ENCODE measurements around the gene PEMT.
"Not testable (repeated sequence)": the region's sequence is repeated elsewhere in the genome, so short reads cannot be mapped to it uniquely, and the experiment has no call there.

The PEMT gene

DNA sequence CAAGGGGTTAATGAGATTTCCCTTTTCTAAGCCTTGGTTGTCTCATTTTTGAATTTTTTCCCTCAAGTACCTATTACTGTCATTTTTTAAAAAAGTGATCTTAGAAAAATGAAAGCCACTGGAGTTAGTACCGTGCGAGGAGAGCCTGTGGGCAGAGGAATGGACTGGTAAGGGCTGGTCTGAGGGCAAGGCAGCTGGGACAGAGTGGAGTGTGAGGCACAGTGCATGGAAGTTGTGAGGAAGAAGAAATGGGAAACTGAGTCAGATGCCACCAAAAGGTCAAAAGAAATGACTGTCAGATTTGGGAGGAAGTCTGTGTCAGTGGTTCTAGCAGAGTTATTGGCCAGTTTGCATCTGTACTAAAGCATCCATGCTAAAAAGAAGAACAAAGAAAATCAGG lies 103.5 kb downstream of the PEMT start:
- no peak for DNase-seq (ENCODE audit: low spot score)

DNA sequence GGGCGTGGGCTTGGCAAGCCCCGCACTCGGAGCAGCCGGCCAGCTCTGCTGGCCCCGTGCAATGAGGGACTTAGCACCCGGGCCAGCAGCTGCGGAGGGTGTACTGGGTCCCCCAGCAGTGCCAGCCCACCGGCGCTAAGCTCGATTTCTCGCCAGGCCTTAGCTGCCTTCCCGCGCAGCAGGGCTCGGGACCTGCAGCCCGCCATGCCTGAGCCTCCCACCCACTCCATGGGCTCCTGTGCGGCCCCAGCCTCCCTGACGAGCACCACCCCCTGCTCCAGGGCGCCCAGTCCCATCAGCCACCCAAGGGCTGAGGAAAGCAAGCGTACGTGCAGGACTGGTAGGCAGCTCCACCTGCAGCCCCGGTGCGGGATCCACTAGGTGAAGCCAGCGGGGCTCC lies 105.1 kb downstream of the PEMT start:
- DNase-seq (ENCODE audit: low spot score): not testable (repeated sequence)

DNA sequence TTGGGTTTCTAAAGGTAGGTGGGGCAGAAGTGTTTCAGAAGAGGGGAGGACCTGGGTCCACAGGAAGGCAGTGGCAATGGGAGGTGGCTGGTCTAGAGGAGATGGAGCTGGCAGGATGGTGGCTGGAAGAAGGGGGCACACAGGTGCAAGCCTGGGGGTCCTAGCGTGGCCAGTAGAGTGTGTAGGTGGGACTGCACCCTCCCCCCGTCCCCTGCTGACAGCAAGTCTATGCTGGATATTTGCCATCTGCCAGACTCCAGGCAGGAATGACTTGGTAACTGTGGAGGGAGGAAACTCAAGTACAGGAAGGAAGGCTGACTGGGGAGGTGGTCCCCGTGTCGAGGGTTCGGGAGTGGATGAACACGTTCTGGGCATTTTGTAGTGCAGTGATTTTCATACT lies 106.1 kb downstream of the PEMT start:
- no peak for DNase-seq (ENCODE audit: low spot score)

DNA sequence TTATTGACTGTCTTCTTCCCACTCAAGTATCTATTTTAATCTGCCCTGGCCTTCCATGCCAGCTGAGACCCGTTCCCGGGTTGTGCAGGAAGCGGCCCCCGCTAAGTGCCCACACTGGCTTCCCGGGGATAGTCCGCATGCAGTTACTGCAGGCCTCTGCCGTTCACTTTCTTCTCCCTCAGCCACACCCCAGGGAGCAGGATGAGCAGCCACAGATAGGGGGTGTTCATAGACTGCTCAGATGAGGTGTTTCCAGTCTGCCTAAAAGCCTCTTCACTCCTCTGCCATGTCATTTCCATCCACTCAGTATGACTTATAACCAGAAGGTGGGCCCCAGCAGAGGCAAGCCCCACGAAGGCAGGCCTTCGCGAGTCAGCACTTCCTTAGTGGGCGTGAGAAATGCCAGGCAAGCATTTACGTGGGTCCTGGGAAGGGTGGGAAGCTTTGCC lies 107.0 kb downstream of the PEMT start:
- DNase-seq (ENCODE audit: low spot score): peak; percentile 32

DNA sequence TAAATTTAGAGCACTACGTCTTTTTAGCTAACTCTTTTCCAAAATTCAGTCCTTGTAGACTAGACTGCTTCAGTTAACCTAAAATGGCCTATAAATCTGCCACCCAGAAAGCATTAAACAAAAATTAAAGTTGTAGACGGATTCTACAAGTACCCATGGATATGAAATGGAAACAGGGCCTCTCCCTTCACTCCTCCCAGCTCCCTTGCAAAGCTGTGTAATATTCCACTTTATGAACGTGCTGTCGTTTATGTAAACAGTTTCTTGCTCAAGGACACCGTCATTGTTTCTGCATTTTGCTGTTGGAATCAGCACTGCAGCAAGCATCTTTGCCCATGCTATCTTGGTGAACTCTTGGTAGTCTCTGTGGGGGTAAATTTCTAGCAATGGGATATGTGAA lies 109.6 kb downstream of the PEMT start:
- no peak for DNase-seq (ENCODE audit: low spot score)

DNA sequence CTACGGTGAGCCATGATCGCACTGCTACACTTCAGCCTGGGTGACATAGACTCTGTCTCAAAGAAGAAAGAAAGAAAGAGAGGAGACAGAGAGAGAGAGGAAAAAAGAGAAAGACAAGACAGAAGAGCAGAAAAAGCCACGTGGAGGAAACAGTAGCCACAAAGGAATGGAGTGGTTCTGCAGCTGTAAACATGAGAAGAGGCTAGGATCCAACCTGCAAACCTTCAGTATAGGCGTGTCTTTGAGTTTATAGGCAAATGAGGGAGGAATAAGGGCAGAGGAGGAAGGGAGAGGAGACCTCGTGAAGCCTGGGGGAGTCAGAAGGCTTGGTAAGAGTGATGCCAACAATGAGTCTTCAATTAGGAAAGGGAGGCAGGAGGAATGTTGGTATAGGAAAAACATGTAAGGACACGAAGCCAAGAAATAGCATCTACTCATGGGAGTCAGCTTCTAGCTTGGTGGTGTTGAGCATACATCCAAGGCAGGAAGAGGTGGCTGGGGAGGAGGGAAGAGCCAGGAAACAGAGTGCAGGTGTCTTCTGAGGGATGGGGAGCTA lies 110.8 kb downstream of the PEMT start:
- DNase-seq (ENCODE audit: low spot score): no peak

DNA sequence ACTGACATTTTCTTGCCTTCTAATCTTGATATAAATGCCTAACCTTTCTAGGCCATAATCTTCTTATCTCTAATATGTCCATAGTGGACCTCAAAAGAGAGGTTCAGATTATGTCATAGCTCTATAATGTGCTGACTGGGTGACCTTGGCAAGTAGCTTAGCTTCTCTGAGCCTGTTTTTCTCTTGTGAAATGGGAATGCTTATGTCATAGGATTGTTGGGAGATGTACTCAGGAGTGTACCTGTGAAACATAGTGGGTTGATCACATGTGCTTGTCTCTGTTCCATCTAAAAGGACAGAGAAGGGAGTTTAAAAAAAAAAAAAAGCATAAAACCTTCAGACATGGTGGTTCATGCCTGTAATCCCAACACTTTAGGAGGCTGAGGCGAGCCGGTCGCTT lies 112.3 kb downstream of the PEMT start:
- DNase-seq (ENCODE audit: low spot score): no peak

DNA sequence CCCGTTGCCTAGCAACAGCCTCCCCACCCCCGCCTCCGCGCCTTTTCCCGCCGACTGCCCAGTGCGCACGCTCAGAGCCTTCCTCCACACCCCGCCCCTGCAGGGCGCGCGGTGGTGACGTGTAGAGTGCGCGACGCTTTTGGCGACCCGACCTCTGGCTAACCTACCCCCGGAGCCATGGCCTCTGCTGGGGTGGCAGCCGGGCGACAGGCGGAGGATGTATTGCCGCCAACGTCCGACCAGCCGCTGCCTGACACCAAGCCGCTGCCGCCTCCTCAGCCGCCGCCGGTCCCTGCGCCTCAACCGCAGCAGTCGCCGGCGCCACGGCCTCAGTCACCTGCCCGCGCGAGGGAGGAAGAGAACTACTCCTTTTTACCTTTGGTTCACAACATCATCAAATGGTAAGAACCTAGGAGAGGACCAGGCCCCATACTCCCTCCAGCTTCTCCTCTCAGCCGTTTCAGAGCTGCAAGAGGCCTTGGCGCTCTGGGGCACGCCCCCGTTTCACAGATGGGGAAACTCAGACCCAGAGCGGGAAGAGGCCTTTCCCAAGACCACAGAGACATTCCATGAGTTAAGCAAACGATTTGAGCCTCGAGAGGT lies 114.5 kb downstream of the PEMT start, which contains the start of gene MED9:
Gene MED9 (plus strand): TSS at position 136 of the 603 bp plus-strand sequence. CDS start 42 bp downstream, at position 178.
- DNase-seq (ENCODE audit: low spot score): peak; percentile 88

DNA sequence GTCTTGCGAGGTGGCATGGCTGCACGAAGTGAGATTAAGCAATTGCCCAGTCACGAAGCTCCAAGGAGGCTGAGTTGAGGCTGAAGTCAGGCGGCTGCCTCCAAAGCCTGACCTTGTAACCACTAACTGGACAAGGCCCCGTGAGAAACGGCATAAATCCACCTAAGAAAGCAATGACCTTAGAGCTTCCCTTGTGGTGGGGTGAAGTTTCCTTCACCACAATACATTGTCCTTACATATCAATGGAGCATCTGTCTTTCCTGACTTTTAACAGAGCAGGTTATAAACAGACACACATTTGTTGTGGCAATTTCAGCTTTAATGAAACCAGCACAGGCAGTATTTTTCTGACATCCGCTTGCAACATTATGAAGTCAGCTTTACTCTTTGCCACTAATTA lies 117.2 kb downstream of the PEMT start:
- no peak for DNase-seq (ENCODE audit: low spot score)

DNA sequence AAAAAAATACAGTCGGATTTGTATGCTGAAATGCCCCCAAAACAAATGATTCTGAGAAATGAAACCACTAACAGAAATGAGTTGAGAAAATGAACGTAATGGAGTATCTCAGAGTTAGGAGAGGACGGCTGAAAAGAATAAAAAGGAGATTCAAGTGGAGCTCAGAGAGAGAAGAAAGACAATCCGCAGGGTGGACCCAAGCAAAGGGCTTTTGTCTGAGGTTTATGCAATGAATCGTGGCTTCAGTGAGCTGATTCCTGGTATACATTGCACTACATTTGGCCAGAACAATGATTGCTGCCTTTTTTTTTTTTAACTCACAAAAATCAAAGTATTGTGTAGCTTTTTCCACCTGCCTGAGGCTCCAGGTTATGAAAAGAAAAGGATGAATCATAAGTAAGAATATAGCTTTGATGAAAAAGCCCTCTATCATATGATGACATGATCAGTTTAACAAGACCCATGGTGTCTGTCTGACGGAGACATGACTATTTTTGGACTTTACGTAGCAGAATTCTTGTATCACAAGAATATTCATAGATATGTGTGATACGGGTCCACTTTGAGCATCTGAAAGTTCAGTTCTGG lies 119.1 kb downstream of the PEMT start:
- DNase-seq (ENCODE audit: low spot score): no peak

DNA sequence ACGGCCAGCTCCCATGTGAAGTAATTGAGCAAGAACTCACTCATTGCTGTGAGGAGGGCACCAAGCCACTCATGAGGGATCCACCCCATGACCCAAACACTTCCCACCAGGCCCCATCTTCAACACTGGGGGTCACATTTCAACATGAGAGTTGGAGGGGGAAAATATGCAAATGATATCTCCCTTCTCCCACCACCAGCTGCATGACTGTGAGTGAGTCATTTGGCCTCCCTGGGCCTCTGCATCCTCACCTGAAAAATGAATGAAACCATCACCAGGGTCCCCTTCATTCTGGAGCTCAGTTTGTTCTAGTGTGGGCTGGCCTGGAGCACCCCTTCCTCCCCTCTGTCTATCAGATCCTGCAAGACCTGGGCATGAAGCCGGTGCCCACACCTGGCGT lies 121.5 kb downstream of the PEMT start:
- no peak for DNase-seq (ENCODE audit: low spot score)

DNA sequence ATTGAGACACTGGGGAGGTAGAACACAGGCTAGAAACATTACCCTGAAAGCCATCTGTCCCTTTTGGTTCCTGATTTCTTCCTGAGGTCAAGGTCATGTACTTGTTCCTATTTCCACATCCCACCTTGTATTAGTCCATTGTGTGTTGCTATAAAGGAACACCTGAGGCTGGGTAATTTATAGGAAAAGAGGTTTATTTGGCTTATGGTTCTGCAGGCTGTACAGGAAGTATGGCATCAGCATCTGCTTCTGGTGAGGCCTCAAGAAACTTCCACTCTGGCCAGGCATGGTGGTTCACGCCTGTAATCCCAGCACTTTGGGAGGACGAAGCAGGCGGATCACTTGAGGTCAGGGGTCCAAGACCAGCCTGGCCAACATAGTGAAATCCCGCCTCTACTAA lies 122.2 kb downstream of the PEMT start:
- no peak for DNase-seq (ENCODE audit: low spot score)

DNA sequence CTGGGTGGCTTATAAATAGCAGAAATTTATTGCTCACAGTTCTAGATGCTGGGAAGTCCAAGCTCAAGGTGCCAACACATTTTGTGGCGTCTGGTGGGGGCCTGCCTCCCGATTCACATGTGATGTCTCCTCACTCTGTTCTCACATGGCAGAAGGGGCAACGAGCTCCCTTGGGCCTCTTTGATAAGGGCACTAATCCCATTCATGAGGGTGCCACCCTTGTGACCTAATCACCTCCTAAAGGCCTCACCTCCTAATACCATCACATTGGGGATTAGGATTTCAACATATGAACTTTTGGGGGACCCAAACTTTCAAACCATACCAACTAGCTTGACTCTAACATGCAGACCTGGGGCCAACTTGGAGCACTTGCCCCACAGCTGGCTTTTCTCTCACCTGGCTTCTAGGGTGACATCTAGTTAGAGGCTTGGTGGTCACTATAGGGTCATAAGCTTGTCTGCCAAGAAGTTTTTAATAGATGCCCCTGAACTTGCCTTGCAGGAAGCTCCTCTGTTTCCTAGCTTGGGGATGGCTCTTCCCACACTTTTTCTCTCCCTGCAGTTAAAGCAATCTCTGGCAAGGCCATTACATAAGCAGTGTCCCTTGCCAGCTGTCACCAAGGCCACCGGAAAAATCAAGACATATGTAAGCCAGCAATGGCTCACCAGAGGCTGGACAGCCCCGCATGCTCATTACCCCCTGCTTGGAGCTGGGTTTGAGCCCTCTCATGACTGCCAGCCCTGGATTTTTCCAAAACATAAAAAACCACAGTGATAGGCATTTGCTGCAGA lies 123.1 kb downstream of the PEMT start:
- DNase-seq (ENCODE audit: low spot score): no peak

DNA sequence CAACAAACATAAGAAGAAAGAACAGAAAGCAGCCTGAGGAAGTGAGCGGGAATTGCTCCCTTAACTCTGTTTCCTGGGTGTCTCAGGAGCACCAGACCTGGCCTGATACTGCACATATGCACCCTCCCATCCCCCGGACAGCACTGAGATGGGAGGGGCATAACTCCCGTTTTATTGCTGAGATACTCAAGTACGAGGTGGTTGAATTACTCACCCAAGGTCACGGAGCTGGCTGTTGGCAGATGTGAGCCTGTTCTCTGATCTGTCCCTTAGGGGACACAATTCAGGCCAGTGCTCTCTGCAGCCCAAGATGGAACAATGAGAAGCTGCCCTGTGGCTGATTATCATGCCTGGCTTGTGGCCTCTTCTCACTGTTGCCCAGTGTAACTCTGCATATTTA lies 123.8 kb downstream of the PEMT start:
- no peak for DNase-seq (ENCODE audit: low spot score)

DNA sequence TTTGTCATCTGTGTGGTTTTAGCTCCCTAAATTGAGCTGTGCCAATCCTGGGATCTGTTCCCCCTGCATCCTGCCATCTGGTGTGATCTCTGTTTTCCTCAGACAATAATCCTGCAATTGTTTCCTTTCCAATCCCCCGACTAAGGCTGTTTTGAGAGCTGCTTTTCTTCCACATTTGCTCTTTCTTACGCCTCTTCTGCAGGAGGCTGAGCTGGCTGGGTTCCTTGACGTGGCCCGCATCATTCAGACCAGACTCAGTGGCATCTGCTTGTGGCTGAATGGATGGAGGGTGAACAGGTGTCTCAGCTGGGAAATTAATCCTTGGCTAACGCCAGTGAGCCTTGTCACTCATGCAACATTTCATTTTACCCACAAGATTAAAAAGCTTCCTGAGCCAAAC lies 124.5 kb downstream of the PEMT start:
- no peak for DNase-seq (ENCODE audit: low spot score)

DNA sequence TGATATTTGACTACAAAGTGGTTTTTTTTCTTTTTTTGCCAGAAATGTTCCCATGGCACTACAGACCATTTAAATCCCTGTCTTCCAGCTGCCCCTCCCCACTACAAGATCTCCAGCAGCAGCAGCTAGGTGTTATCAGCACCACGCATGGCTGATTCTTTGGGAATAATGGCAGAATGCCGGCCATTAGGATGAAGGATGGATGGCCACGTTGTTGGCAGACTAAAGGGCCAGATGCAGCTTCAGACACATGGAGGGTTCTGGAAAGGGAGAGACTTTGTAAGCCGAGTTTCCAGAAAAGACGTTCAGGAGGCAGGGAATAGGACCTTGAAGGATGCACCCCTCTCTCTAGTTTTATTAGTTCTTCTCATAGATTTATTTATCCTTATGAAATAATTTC lies 125.0 kb downstream of the PEMT start:
- DNase-seq (ENCODE audit: low spot score): no peak

DNA sequence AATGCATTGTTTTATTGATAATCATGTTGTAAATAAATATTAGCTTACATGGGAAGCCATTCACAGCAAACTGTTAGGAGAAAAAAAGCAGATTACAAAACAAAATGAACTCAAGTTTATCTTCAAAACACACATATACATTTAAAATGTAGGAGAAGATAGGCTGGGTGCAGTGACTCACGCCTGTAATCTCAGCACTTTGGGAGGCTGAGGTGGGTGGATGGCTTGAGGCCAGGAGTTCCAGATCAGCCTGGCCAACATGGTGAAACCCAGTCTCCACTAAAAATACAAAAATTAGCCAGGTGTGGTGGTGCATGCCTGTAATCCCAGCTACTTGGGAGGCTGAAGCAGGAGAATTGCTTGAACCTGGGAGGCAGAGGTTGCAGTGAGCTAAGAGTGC lies 125.6 kb downstream of the PEMT start:
- not testable (repeated sequence) for DNase-seq (ENCODE audit: low spot score)

DNA sequence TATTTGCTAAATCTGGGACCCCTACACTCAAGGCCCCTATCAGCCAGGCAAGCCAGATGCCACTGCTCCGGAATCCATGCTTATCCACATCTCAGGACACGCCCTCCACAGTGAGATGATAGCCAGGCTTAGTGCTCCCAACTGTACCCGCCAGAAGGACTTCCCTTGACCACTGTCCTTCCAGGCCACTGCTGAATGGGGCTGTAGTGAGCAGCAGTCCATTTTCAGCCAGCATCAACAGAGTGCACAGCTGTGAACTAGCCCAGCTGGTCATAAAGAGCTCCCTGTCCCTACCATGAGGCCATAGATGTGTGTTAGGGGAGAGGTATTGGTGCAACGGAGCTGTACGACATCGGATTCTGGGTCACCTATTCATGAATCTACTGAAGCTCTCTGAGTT lies 127.7 kb downstream of the PEMT start:
- DNase-seq (ENCODE audit: low spot score): no peak

DNA sequence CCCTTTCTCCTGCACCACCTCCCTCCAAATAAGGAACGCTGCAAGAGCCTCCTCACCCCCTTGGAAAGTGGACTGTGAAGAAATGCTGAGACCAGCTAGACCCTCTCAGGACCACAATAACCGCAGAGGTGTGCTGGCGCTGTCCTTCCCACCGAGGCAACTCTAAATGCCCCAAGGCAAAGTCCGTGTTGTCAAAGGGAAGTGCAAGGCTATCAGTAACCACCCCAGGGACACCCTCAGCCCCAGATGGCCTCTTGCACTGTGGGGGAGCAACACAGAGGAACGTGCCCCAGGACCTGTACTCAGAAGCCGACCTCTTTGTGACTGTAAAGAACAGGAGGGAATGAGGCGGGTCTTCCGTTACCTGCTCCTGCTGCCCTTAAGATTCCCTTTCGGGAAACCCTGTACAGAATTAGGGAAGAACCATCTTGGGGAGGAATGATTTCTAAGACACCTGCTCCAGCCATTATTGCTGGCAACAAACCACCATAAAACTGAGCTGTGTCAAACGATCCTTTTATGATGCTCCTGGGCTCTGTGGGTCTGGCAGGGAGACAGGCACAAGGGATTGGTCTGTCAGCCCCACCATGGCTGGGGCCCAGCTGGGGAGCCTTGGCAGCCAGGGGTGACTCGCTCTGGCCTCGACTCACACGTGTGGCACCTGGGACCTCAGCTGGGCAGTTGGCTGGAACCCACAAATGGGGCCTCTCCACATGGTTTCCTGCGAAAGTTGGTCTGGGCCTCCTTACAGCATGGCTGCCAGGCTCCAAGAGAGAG lies 129.3 kb downstream of the PEMT start:
- DNase-seq (ENCODE audit: low spot score): peak; percentile 70

DNA sequence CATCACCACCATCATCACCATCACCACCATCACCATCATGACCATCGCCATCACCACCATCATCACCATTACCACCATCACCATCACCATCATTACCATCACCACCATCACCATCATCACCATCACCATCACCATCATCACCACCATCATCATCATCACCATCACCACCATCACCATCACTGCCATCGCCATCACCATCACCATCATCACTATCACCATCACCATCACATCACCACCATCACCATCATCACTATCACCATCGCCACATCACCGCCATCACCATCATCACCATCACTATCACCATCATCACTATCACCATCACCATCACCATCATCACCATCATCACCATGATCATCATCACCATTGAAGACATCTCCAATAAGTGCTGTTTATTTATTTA lies 131.5 kb downstream of the PEMT start:
- DNase-seq (ENCODE audit: low spot score): no peak

DNA sequence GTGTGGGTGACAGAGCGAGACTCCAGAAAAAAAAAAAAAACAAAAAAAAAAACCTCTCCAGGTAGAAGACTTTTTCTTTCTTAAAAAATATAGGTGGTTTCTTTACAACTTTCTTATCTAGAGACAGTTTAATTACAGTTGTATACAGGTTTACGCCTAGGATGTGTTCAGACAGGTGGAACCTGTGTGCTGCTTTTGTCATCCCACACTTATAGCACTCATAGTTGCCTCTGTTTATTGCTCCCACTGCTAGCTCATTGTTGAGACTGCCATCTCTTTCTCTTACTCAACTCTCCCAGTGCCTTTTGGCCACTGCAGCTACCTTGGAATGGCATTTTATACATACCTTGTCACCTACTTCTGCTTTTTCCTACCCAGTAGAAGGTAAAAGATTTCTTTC lies 133.8 kb downstream of the PEMT start:
- no peak for DNase-seq (ENCODE audit: low spot score)

DNA sequence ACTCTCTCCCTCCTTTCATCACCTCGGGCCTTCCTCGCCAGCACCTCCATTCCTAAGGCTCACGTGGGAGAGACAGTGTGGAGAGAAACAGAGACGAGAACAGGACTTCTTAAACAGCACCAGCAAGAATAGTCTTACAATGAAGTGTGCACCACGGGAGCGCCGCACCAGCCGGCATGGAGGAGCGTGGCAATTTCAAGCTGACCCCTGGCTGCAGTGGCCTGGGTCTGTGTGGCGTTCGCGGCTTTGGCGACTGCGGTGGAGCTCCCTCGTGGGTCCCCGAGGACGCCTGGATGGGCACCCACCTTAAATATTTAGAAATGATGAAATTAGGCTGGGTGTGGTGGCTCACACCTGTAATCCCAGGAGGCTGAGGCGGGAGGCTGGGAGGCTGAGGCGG lies 135.3 kb downstream of the PEMT start:
- DNase-seq (ENCODE audit: low spot score): no peak

All from kidney tubule cell (primary cell).